Activated T-cell treated with anti-CD3 and anti-CD28 coated beads for 4 hours (primary cell): ENCODE results near the gene UBA6.
"Not testable (repeated sequence)": the region's sequence is repeated elsewhere in the genome, so short reads cannot be mapped to it uniquely, and the experiment has no call there.

Experiments used
- DNase-seq: peaks from one replicate; pipeline ENCODE4 v3.0.0-alpha.2; 2020

UBA6 gene

GRCh38 chr4:67700738-67701516 lies at the start of gene UBA6:
UBA6 (minus strand) TSS chr4:67701155; CDS start chr4:67701119, 36 bp downstream.
- DNase-seq: peak; percentile 91

- DNase-seq: no peak
Observed at GRCh38 chr4:67750691-67751090, 49.7 kb upstream of the UBA6 start.

GRCh38 chr4:67749286-67749685 lies 48.3 kb upstream of the UBA6 start:
- no peak for DNase-seq

- no peak for DNase-seq
Observed at GRCh38 chr4:67746797-67747495, 46.0 kb upstream of the UBA6 start.

- no peak for DNase-seq
Observed at GRCh38 chr4:67744561-67745283, 43.8 kb upstream of the UBA6 start.

GRCh38 chr4:67743194-67743593 lies 42.2 kb upstream of the UBA6 start:
- no peak for DNase-seq

- no peak for DNase-seq
Observed at GRCh38 chr4:67736262-67736661, 35.3 kb upstream of the UBA6 start.

- DNase-seq: no peak
Observed at GRCh38 chr4:67735325-67735724, 34.4 kb upstream of the UBA6 start.

- not testable (repeated sequence) for DNase-seq
Observed at GRCh38 chr4:67730511-67730910, 29.6 kb upstream of the UBA6 start.

- DNase-seq: no peak
Observed at GRCh38 chr4:67727124-67727850, 26.3 kb upstream of the UBA6 start.

- DNase-seq: no peak
Observed at GRCh38 chr4:67725981-67726380, 25.0 kb upstream of the UBA6 start.

- no peak for DNase-seq
Observed at GRCh38 chr4:67725132-67725531, 24.2 kb upstream of the UBA6 start.

GRCh38 chr4:67723949-67724348 lies 23.0 kb upstream of the UBA6 start:
- no peak for DNase-seq

GRCh38 chr4:67723341-67723740 lies 22.4 kb upstream of the UBA6 start:
- DNase-seq: no peak

- DNase-seq: no peak
Observed at GRCh38 chr4:67721770-67722597, 21.0 kb upstream of the UBA6 start.

- no peak for DNase-seq
Observed at GRCh38 chr4:67721315-67721769, 20.4 kb upstream of the UBA6 start.

- DNase-seq: no peak
Observed at GRCh38 chr4:67719953-67720617, 19.1 kb upstream of the UBA6 start.

GRCh38 chr4:67718848-67719247 lies 17.9 kb upstream of the UBA6 start:
- DNase-seq: no peak

GRCh38 chr4:67717586-67717985 lies 16.6 kb upstream of the UBA6 start:
- DNase-seq: no peak

- no peak for DNase-seq
Observed at GRCh38 chr4:67714955-67715354, 14.0 kb upstream of the UBA6 start.

- DNase-seq: no peak
Observed at GRCh38 chr4:67714248-67714583, 13.3 kb upstream of the UBA6 start.
